RWPE1 (cell line): ENCODE data around the gene HIVEP1.

Experiments used
- CTCF ChIA-PET: fragments of 350-600 bp; sonication (Branson Sonifier 250); formaldehyde crosslinking; extraction: SDS; loops from one replicate; lab custom pipeline; 2021; lab: Yijun Ruan, JAX
- POLR2A ChIA-PET: fragments of 400-600 bp; formaldehyde crosslinking; extraction: SDS; loops from one replicate; lab custom pipeline; 2020; ENCODE audit warnings: antibody characterized with exemption; ENCODE audit not compliant: low non-redundant PET; lab: Yijun Ruan, JAX
- DNase-seq: peaks from one replicate; pipeline ENCODE4 v3.0.0; 2012; ENCODE audit warnings: low spot score
- H3K27ac ChIP-seq: fragments of 450-650 bp; 2 replicates; pipeline ENCODE4 v1.5.1; 2017
- TF ChIP-seq, protein P1 (sequence below): fragments of 450-650 bp; conservative IDR thresholded peaks from 2 replicates; pipeline ENCODE4 v1.5.1; 2017; ENCODE audit warnings: low read depth, mild to moderate bottlenecking

Gene HIVEP1

DNA sequence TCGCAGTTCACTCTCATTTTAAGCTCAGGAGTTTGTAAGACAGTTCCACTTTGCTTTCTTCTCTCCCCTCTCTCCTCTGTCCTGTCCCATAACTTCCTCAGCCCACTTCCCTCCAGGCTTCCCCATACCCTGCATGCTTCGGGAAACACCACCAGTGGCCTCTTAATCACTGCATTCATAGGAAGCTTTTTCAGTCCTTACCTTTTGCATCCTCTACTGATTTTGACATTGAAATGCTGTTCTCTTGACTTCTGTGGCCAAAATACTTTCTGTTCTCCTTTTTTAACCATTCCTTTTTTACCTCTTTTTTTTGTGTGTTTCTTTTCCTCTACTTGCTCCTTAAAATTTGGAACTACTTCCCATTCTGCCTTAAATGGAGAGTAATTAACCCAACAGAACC lies 69.7 kb downstream of the HIVEP1 start:
- ChIA-PET POLR2A (no interaction called here), CTCF (no interaction called here)
- TF ChIP-seq, protein P1, sequence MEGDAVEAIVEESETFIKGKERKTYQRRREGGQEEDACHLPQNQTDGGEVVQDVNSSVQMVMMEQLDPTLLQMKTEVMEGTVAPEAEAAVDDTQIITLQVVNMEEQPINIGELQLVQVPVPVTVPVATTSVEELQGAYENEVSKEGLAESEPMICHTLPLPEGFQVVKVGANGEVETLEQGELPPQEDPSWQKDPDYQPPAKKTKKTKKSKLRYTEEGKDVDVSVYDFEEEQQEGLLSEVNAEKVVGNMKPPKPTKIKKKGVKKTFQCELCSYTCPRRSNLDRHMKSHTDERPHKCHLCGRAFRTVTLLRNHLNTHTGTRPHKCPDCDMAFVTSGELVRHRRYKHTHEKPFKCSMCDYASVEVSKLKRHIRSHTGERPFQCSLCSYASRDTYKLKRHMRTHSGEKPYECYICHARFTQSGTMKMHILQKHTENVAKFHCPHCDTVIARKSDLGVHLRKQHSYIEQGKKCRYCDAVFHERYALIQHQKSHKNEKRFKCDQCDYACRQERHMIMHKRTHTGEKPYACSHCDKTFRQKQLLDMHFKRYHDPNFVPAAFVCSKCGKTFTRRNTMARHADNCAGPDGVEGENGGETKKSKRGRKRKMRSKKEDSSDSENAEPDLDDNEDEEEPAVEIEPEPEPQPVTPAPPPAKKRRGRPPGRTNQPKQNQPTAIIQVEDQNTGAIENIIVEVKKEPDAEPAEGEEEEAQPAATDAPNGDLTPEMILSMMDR, result no peak
- DNase-seq, result no peak
- H3K27ac ChIP-seq, result no peak overlapping the region

DNA sequence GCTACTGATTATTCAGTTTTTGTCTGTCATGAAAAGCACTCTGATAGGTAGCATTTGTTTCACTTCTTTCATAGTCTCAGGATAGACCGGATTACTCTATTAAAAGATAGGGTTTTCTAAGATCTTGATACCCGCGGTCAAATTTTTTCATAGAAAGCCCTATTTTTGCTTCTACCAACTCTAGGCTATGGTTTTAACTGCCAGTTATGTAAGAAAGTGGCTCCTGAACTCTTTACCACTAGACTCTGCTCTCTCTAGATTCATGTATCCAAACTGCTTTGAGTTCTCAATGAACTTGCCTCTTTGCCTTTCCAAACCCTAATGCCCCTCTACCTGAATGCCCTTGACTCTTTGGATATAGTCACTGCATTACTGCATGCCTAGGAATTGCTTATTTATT lies 70.3 kb downstream of the HIVEP1 start:
- TF ChIP-seq, protein P1, result no peak
- no peak overlapping the region for H3K27ac ChIP-seq
- ChIA-PET CTCF (interaction anchor here (0.6 kb wide), 1 partner anchor 33 kb away, joined by 5 read pairs; no protein-coding TSS in a partner anchor), POLR2A (no interaction called here)
- no peak for DNase-seq

DNA sequence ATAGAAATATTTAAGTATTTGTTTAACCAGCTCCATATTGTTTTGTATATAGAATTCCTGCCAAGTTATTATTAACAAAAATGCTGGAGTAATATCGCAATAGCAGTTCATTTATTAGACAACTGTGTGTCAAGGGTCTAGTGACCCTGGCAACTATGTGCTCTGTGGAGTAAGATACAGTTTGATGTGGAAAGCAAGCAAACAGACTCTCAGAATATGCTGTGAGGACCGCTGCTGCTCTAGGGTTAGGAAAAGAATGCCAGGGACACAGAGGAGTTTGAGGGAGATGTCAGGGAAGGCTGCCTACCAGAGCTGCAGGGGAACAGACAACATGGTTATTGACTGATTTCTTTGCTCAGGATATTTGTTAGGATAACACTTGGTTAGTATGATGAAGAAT lies 71.2 kb downstream of the HIVEP1 start:
- no peak for DNase-seq
- no peak overlapping the region for H3K27ac ChIP-seq
- ChIA-PET POLR2A (no interaction called here), CTCF (interaction anchor here (0.6 kb wide), 1 partner anchor 34 kb away, joined by 5 read pairs; no protein-coding TSS in a partner anchor)
- TF ChIP-seq, protein P1, result no peak

DNA sequence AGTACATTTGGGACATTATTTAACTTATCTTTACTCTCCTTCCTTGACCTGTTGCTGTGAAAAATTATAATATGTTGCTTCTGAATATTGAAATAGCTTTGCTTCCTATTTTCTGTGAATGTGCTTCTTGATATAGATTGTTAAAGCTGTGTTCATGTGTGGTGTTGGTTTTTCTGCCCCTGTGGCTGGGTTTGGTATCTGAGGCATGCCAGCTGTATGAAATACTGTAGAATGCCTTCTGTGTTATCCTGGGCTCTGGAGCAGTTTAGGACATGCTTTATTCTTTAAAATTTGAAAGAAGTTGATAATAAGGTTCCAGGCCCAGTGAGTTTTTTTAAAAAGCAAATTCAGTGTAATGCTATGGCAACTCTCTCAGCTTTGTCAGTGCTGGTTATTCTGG lies 71.7 kb downstream of the HIVEP1 start:
- POLR2A ChIA-PET, result no interaction called here
- CTCF ChIA-PET, result interaction anchor here (0.7 kb wide), 1 partner anchor 27 kb away, joined by 3 read pairs; no protein-coding TSS in a partner anchor
- no peak for DNase-seq
- TF ChIP-seq, protein P1, result no peak
- H3K27ac ChIP-seq, result no peak overlapping the region

DNA sequence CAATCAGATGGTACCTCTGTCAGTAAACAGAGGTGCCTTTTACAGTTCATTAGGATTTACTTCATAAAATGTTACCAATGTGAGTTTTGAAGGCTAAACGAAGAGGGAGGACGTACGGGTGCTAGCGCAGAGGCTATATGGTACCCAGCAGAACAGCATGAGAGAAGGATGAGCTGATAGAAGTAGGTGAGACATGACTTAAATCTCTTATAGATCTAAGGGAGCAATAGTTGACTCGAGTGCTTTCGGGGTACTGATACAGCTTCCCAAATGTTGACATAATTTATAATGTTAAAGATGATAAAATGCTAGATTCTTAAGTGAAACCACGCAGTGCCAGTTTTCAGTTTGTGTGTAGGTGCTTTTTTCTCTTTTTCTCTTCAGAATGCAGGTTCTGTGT lies 72.6 kb downstream of the HIVEP1 start:
- no peak for DNase-seq
- ChIA-PET CTCF (interaction anchor here (0.7 kb wide), 1 partner anchor 491 kb away, joined by 5 read pairs; no protein-coding TSS in a partner anchor), POLR2A (no interaction called here)
- H3K27ac ChIP-seq, result no peak overlapping the region
- TF ChIP-seq, protein P1, result no peak

DNA sequence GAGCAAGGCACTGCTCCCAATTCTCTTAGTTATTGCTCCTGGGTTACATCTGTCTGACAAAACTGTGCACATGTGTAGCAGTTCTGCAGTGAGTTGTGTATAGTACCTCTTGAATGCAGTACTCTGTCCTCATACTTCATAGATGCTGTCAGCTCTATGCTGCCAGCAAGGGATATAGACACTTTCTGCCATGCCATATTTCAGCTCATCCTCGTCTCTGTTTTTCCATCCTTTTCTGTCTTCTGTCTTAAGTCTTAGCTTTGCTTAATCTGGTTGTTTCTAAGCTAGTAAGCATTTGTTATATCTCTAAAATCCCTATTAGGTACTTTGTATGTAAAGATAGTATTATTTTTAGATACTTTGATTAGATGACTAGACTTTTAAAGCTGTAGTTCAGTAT lies 76.4 kb downstream of the HIVEP1 start:
- H3K27ac ChIP-seq, result no peak overlapping the region
- ChIA-PET POLR2A (no interaction called here), CTCF (no interaction called here)
- DNase-seq, result no peak
- TF ChIP-seq, protein P1, result no peak
